SK-N-MC (cell line): ENCODE results near the gene UBAP1.

Source experiments
- EZH2 ChIP-seq: fragments of 200-600 bp; sonication (generic); IDR thresholded peaks from one replicate; pipeline ENCODE4 v1.6.1; 2017; ENCODE audit warnings: antibody characterized with exemption
- FOXP2 ChIP-seq: optimal IDR thresholded peaks from 2 replicates; pipeline ENCODE3; 2011; ENCODE audit warnings: mild to moderate bottlenecking, moderate library complexity; ENCODE audit not compliant: insufficient read depth; ENCODE audit errors: extremely low read length, control extremely low read depth
- POLR2AphosphoS5 ChIP-seq: IDR thresholded peaks from 2 replicates; pipeline ENCODE4 v1.6.1; 2012; ENCODE audit warnings: mild to moderate bottlenecking, low read depth, low read length, borderline replicate concordance

DNA sequence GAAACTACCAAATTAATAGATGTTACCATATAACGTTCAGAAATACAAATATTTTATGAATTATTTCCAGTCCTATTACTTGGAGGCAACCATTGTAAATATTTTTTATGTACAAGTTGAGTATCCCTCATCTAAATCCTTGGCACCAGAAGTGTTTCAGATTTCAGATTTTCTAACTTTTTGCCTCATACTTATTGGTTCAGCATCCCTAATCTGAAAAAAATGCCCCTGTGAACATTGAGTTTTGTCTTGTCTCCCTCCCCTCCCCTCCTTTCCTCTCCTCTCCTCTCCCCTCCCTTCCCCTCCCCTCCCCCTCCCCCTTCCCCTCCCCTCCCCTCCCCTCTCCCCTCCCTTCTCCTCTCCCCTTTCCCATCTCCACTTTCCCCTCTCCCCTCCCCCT, 40.6 kb downstream of the UBAP1 start:
- TF ChIP-seq POLR2AphosphoS5, result no peak
- no peak for TF ChIP-seq EZH2
- TF ChIP-seq FOXP2, result no peak
